GM19468 (cell line): ENCODE measurements around the gene KIF6.

ENCODE experiments used
- ATAC-seq: cut with Tn5 transposase; IDR thresholded peaks from one replicate; pipeline ENCODE4 v1.9.1; 2021; ENCODE audit warnings: mild to moderate bottlenecking, moderate library complexity, moderate number of reproducible peaks; ENCODE audit not compliant: unreplicated experiment; ENCODE audit errors: extremely low read depth

KIF6 gene

GRCh38 chr6:39560915-39561314, 164.3 kb downstream of the KIF6 start:
- ATAC-seq: no peak

GRCh38 chr6:39558591-39559190, 166.5 kb downstream of the KIF6 start:
- ATAC-seq: no peak

- ATAC-seq: no peak
Measured at GRCh38 chr6:39558079-39558478, 167.1 kb downstream of the KIF6 start.

GRCh38 chr6:39555136-39555535, 170.1 kb downstream of the KIF6 start:
- no peak for ATAC-seq

- ATAC-seq: no peak
Measured at GRCh38 chr6:39553860-39554802, 171.1 kb downstream of the KIF6 start.

GRCh38 chr6:39553029-39553428, 172.2 kb downstream of the KIF6 start:
- no peak for ATAC-seq

GRCh38 chr6:39550191-39550590, 175.0 kb downstream of the KIF6 start:
- no peak for ATAC-seq

- ATAC-seq: no peak
Measured at GRCh38 chr6:39546731-39547130, 178.5 kb downstream of the KIF6 start.

- no peak for ATAC-seq
Measured at GRCh38 chr6:39543950-39544349, 181.3 kb downstream of the KIF6 start.

- ATAC-seq: no peak
Measured at GRCh38 chr6:39543095-39543494, 182.1 kb downstream of the KIF6 start.

GRCh38 chr6:39540454-39540853, 184.8 kb downstream of the KIF6 start:
- ATAC-seq: no peak

- peak; percentile 89 for ATAC-seq
Measured at GRCh38 chr6:39530201-39530759, 194.9 kb downstream of the KIF6 start.

GRCh38 chr6:39527792-39528564, 197.2 kb downstream of the KIF6 start:
- no peak for ATAC-seq

GRCh38 chr6:39524007-39524406, 201.2 kb downstream of the KIF6 start:
- no peak for ATAC-seq

GRCh38 chr6:39521958-39522357, 203.2 kb downstream of the KIF6 start:
- no peak for ATAC-seq

GRCh38 chr6:39520916-39521315, 204.3 kb downstream of the KIF6 start:
- no peak for ATAC-seq

GRCh38 chr6:39520411-39520810, 204.8 kb downstream of the KIF6 start:
- no peak for ATAC-seq

- ATAC-seq: no peak
Measured at GRCh38 chr6:39518221-39518620, 207.0 kb downstream of the KIF6 start.

GRCh38 chr6:39517756-39518155, 207.5 kb downstream of the KIF6 start:
- no peak for ATAC-seq

- ATAC-seq: no peak
Measured at GRCh38 chr6:39516471-39516870, 208.7 kb downstream of the KIF6 start.

GRCh38 chr6:39515471-39515870, 209.7 kb downstream of the KIF6 start:
- no peak for ATAC-seq
